IMR-90 (cell line): ENCODE results near the gene HOXB2. TPM values are rescaled to one million over a fixed set of nuclear protein-coding genes. Genes with fewer than 3 reads are reported as not detected.

Experiments
- ATAC-seq: fragments of 200-7000 bp; cut with Tn5 transposase; 2 replicates; pipeline ENCODE4 v1.9.1; 2020; ENCODE audit warnings: low read depth, mild to moderate bottlenecking, moderate library complexity
- BruUV-seq: library from RNA; stranded (reverse); fragments of 400-500 nt; replicated peaks from 2 replicates; lab custom pipeline; 2021; lab: Mats Ljungman, UMichigan
- CTCF ChIA-PET: fragments of 300-600 bp; formaldehyde crosslinking; extraction: SDS; loops from one replicate; lab custom pipeline; 2021; ENCODE audit warnings: antibody characterized with exemption; lab: Yijun Ruan, JAX
- POLR2A ChIA-PET: fragments of 300-600 bp; sonication (Branson Sonifier 250); formaldehyde crosslinking; loops from one replicate; lab custom pipeline; 2022; ENCODE audit warnings: antibody characterized with exemption; ENCODE audit not compliant: unreplicated experiment; lab: Charles Lee
- DNase-seq: peaks from one replicate; pipeline ENCODE4 v3.0.0; 2013
- H2AFZ ChIP-seq: replicated peaks from 2 replicates; pipeline ENCODE3; 2013; ENCODE audit warnings: low read length, mild to moderate bottlenecking; ENCODE audit not compliant: poor library complexity
- H2AK5ac ChIP-seq: 2 replicates; pipeline ENCODE4 v1.6.1; 2013; ENCODE audit warnings: low read depth, low read length, inconsistent platforms
- H2AK9ac ChIP-seq: replicated peaks from 2 replicates; pipeline ENCODE3; 2013; ENCODE audit warnings: mild to moderate bottlenecking, low read depth, low read length, moderate library complexity; ENCODE audit not compliant: poor library complexity
- H2BK120ac ChIP-seq: 2 replicates; pipeline ENCODE4 v1.6.1; 2013; ENCODE audit warnings: low read depth, low read length, inconsistent platforms
- H2BK15ac ChIP-seq: 3 replicates; pipeline ENCODE4 v1.6.1; 2013; ENCODE audit warnings: low read depth, low read length, inconsistent platforms
- H2BK20ac ChIP-seq: 2 replicates; pipeline ENCODE4 v1.6.1; 2013; ENCODE audit warnings: low read depth, mild to moderate bottlenecking, inconsistent platforms, low read length, moderate library complexity
- H2BK5ac ChIP-seq: 2 replicates; pipeline ENCODE4 v1.6.1; 2013; ENCODE audit warnings: mild to moderate bottlenecking, low read depth, low read length, inconsistent platforms; ENCODE audit not compliant: poor library complexity, severe bottlenecking
- H3K14ac ChIP-seq: replicated peaks from 2 replicates; pipeline ENCODE4 v1.6.1; 2013; ENCODE audit warnings: low read depth, low read length, inconsistent platforms
- H3K18ac ChIP-seq: 2 replicates; pipeline ENCODE4 v1.6.1; 2013; ENCODE audit warnings: low read depth, low read length, control low read depth
- H3K23ac ChIP-seq: 2 replicates; pipeline ENCODE4 v1.6.1; 2013; ENCODE audit warnings: low read depth, low read length, inconsistent platforms
- H3K27ac ChIP-seq: 2 replicates; pipeline ENCODE4 v1.5.1; 2013; ENCODE audit warnings: mild to moderate bottlenecking, control low read depth, low read length; ENCODE audit not compliant: insufficient read depth
- H3K27me3 ChIP-seq: 2 replicates; pipeline ENCODE4 v1.6.1; 2013; ENCODE audit warnings: low read length; ENCODE audit not compliant: control insufficient read depth, insufficient read depth
- H3K36me3 ChIP-seq: 2 replicates; pipeline ENCODE4 v1.6.1; 2013; ENCODE audit warnings: low read length, mixed read lengths; ENCODE audit not compliant: control insufficient read depth, insufficient read depth
- H3K4ac ChIP-seq: 2 replicates; pipeline ENCODE4 v1.6.1; 2013; ENCODE audit warnings: low read depth, low read length, inconsistent platforms
- H3K4me1 ChIP-seq: 2 replicates; pipeline ENCODE4 v1.6.1; 2013; ENCODE audit warnings: low read length, mixed read lengths; ENCODE audit not compliant: control insufficient read depth, insufficient read depth
- H3K4me2 ChIP-seq: 2 replicates; pipeline ENCODE4 v1.6.1; 2013; ENCODE audit warnings: low read depth, mild to moderate bottlenecking, control low read depth, low read length, moderate library complexity
- H3K4me3 ChIP-seq: 2 replicates; pipeline ENCODE4 v1.5.1; 2013; ENCODE audit warnings: low read depth, mild to moderate bottlenecking, control low read depth, low read length, moderate library complexity; ENCODE audit not compliant: insufficient read depth
- H3K56ac ChIP-seq: 2 replicates; pipeline ENCODE4 v1.6.1; 2013; ENCODE audit warnings: low read length, inconsistent platforms; ENCODE audit not compliant: insufficient read depth; ENCODE audit errors: extremely low read depth
- H3K79me1 ChIP-seq, 2 experiments: 2 replicates each; pipeline ENCODE4 v1.6.1; 2013; ENCODE audit warnings: low read length in 2 of 2, inconsistent platforms in 1 of 2, low read depth in 1 of 2
- H3K9ac ChIP-seq: 2 replicates; pipeline ENCODE4 v1.6.1; 2013; ENCODE audit warnings: low read depth, low read length, control low read depth
- H3K9me1 ChIP-seq: 2 replicates; pipeline ENCODE4 v1.6.1; 2013; ENCODE audit warnings: low read length, inconsistent platforms; ENCODE audit not compliant: insufficient read depth
- H3K9me3 ChIP-seq: 2 replicates; pipeline ENCODE4 v1.6.1; 2013; ENCODE audit warnings: low read length; ENCODE audit not compliant: control insufficient read depth, insufficient read depth
- H4K20me1 ChIP-seq: 2 replicates; pipeline ENCODE4 v1.6.1; 2013; ENCODE audit warnings: low read length, inconsistent platforms; ENCODE audit not compliant: insufficient read depth
- H4K5ac ChIP-seq: 2 replicates; pipeline ENCODE4 v1.6.1; 2013; ENCODE audit warnings: mild to moderate bottlenecking, low read depth, low read length, control low read depth
- H4K8ac ChIP-seq, 2 experiments: 2 replicates each; pipeline ENCODE4 v1.6.1; 2013; ENCODE audit warnings: low read depth in 2 of 2, low read length in 2 of 2, control low read depth in 1 of 2, inconsistent platforms in 1 of 2
- H4K91ac ChIP-seq: 2 replicates; pipeline ENCODE4 v1.6.1; 2013; ENCODE audit warnings: low read depth, low read length, inconsistent platforms; ENCODE audit not compliant: insufficient read depth
- CEBPB ChIP-seq: IDR thresholded peaks from 2 replicates; pipeline ENCODE4 v1.6.1; 2012; ENCODE audit warnings: low read depth, low read length, improper control_type of control experiment
- CHD1 ChIP-seq: IDR thresholded peaks from 2 replicates; pipeline ENCODE4 v1.6.1; 2012; ENCODE audit warnings: low read depth, low read length, improper control_type of control experiment
- RAD21 ChIP-seq: IDR thresholded peaks from 2 replicates; pipeline ENCODE4 v1.6.1; 2012; ENCODE audit warnings: low read length, improper control_type of control experiment
- RCOR1 ChIP-seq: IDR thresholded peaks from 2 replicates; pipeline ENCODE4 v1.6.1; 2012; ENCODE audit warnings: mild to moderate bottlenecking, low read length, improper control_type of control experiment; ENCODE audit not compliant: insufficient replicate concordance
- USF2 ChIP-seq: fragments of 150-350 bp; IDR thresholded peaks from 2 replicates; pipeline ENCODE4 v1.6.1; 2017; ENCODE audit warnings: mild to moderate bottlenecking, antibody characterized with exemption, low read length, low read depth
- WGBS, 2 experiments: methylation state at CpG; one replicate each; pipeline versions ENCODE4 v1.1.5 to v1.1.7; 2013; ENCODE audit warnings: missing lambda C conversion rate in 2 of 2; ENCODE audit not compliant: insufficient read length in 1 of 2; ENCODE audit errors: extremely low coverage in 2 of 2; 5-methylcytosine and 5-hydroxymethylcytosine counted together
- dilution Hi-C: fragments of 300-500 bp; cut with HindIII; formaldehyde crosslinking; loops from one replicate; pipeline ENCODE4 v1.14.3; 2018; ENCODE audit warnings: low sequenced_read_pairs; ENCODE audit not compliant: unreplicated experiment
- in situ Hi-C: fragments of 300-500 bp; cut with MboI; formaldehyde crosslinking; loops from 3 replicates; pipeline ENCODE4 v1.14.3; 2019; ENCODE audit warnings: low sequenced_read_pairs, inconsistent platforms, mixed read lengths
- intact Hi-C: fragments of 100-400 bp; cut with micrococcal nuclease; formaldehyde crosslinking; loops from 2 replicates; pipeline ENCODE4 v1.10.0; 2022
- polyA plus RNA-seq, 3 experiments: library from polyadenylated mRNA; depleted of rRNA; stranded (reverse); fragments of >200 nt; gene quantifications; 2 replicates each; pipeline ENCODE4 v1.2.3, GENCODE V29; 2012; ENCODE audit warnings: low replicate concordance in 1 of 3
- total RNA-seq: library from RNA; depleted of rRNA; stranded (reverse); fragments of >200 nt; gene quantifications from 2 replicates; pipeline ENCODE4 v1.2.3, GENCODE V29; 2012

The HOXB2 gene
- total and polyA plus RNA-seq, 2 of the 4 experiments (the other 2 are of a cell fraction), result 2.7 to 29.9 TPM

- no peak for TF ChIP-seq USF2
These were observed 4.3 kb upstream of the HOXB2 start (continued) for GRCh38 chr17:48549281-48549630.

GRCh38 chr17:48548523-48549280 is 3.8 kb upstream of the HOXB2 start:
- H3K4ac ChIP-seq, result peak overlapping the region; percentile 88
- H2BK5ac ChIP-seq, result peak overlapping the region; percentile 95
- ATAC-seq (no peak), DNase-seq (no peak)
- dilution Hi-C loops (no loop called here), intact Hi-C loops (no loop called here), in situ Hi-C loops (loop anchor here (10.0 kb wide), 1 partner anchor 194 kb away; no protein-coding TSS in a partner anchor)
- no CpG with 5 or more reads among the region's 6 CpGs for WGBS, 2 experiments
- TF ChIP-seq RCOR1 (no peak), CHD1 (no peak), RAD21 (no peak), CEBPB (no peak)
- H3K27me3 ChIP-seq, result no peaks in the 10 kb centered on the region
- no peaks in the 10 kb centered on the region for H4K20me1 ChIP-seq
- CTCF ChIA-PET, result no interaction called here
- H2BK20ac ChIP-seq, result peak overlapping the region; percentile 92
- peak overlapping the region; percentile 67 for H3K14ac ChIP-seq
- H3K18ac ChIP-seq, result peak overlapping the region; percentile 85
- H2AFZ ChIP-seq, result no peak overlapping the region
- peak overlapping the region; percentile 77 to 96 for H4K8ac ChIP-seq
- peak overlapping the region; percentile 71 for H3K9ac ChIP-seq
- H2AK5ac ChIP-seq, result peak overlapping the region; percentile 69
- H2BK120ac ChIP-seq, result peak overlapping the region; percentile 97
- H3K36me3 ChIP-seq, result peaks cover 25% of the 10 kb centered on the region
- H3K79me1 ChIP-seq, result peaks cover 4 to 25% of the 10 kb centered on the region in 2 experiments; a peak in 2 of 4 replicates
- H3K56ac ChIP-seq, result peak overlapping the region; percentile 93
- POLR2A ChIA-PET, result interaction anchor here (0.6 to 0.7 kb wide), 2 partner anchors 31 to 56 kb away, joined by 3 read pairs; no protein-coding TSS in a partner anchor
- H4K91ac ChIP-seq, result peak overlapping the region; percentile 79; the same call in 1 of the 2 replicates
- peaks cover 43% of the 10 kb centered on the region for H3K4me1 ChIP-seq
- H4K5ac ChIP-seq, result peak overlapping the region; percentile 69
- H3K23ac ChIP-seq, result peak overlapping the region; percentile 99
- no TSS peak for BruUV-seq
- H3K4me2 ChIP-seq, result peak overlapping the region; percentile 76
- H3K4me3 ChIP-seq, result no peak overlapping the region
- H2AK9ac ChIP-seq, result peak overlapping the region; percentile 2
- H3K27ac ChIP-seq, result peak overlapping the region; percentile 98
- H3K9me3 ChIP-seq, result no peaks in the 10 kb centered on the region
- H2BK15ac ChIP-seq, result peak overlapping the region; percentile 91; the same call in 2 of the 3 replicates
- peaks cover 3% of the 10 kb centered on the region; the same call in 1 of the 2 replicates for H3K9me1 ChIP-seq
